ENCODE measurements around the gene C15orf61.

C15orf61 gene

DNA sequence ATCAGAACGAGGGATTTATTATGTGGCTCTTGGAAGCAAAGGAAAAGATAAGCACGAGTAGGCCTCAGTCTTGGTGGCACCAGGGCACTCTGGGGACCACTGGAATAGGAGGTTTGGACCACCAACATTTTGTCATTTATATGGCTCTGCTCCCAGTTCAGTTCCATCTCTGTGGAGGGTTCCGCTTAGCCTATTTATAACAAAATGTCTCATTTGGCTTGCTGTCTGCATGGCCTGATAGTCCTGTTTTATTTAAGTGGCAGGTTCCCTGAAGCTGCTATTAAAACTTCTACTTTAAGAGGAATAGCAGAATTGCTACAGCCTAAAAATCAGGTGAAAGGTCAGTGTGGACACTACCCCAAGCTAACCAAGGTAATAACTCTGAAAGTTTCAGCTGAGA lies 48.7 kb downstream of the C15orf61 start:
- no peaks in the 10 kb centered on the region for H3K9me3 ChIP-seq
- no peak for DNase-seq
- H3K4me3 ChIP-seq, result no peak overlapping the region
- no peaks in the 10 kb centered on the region for H3K36me3 ChIP-seq
- intact Hi-C loops (cut with DNase I; ENCODE audit: low total_unique reads), result no loop called here
- H3K27me3 ChIP-seq, result no peaks in the 10 kb centered on the region
- no peaks in the 10 kb centered on the region for H3K4me1 ChIP-seq
- TF ChIP-seq, protein P1, sequence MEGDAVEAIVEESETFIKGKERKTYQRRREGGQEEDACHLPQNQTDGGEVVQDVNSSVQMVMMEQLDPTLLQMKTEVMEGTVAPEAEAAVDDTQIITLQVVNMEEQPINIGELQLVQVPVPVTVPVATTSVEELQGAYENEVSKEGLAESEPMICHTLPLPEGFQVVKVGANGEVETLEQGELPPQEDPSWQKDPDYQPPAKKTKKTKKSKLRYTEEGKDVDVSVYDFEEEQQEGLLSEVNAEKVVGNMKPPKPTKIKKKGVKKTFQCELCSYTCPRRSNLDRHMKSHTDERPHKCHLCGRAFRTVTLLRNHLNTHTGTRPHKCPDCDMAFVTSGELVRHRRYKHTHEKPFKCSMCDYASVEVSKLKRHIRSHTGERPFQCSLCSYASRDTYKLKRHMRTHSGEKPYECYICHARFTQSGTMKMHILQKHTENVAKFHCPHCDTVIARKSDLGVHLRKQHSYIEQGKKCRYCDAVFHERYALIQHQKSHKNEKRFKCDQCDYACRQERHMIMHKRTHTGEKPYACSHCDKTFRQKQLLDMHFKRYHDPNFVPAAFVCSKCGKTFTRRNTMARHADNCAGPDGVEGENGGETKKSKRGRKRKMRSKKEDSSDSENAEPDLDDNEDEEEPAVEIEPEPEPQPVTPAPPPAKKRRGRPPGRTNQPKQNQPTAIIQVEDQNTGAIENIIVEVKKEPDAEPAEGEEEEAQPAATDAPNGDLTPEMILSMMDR (IDR thresholded peaks at IDR 0.05), result no peak
- no peak overlapping the region for H3K27ac ChIP-seq

DNA sequence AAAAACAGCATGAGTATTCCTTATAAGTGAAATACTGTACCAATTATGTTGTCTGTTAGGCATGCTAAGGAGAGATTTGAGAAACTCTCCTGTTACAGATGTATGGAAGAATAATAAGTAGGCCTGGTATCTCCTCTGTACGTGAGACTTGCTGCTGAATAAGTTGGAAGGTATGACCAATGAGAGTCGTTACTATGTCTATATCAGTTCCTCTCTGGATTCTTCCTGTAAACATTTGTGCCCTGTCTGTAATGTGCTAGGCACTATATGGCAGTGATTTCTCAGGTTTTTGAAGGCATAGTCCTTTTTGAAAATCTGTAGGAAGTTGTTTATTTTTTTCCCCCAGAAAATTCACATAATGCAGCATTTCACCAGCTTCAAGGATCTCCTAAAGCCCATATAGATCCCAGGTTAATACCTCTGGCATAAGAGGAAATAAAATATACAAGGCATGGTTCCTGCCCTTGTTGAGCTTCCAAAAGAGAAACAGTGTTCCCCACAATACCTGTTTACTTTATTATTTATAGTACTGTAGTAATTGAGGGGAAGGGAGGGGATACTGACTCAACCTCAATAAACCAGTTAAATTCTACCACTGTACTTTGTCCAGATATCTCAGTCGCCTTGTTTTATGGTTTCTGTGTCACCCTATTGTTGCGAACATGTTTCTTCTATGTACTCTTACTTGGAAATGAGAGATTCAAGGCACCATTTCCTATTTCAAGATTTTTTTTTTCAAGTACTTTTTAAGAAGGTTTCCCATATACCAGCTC lies 50.1 kb downstream of the C15orf61 start:
- Histone ChIP-seq H3K9me3 (no peaks in the 10 kb centered on the region), H3K36me3 (no peaks in the 10 kb centered on the region), H3K4me1 (no peaks in the 10 kb centered on the region), H3K27ac (no peak overlapping the region), H3K27me3 (no peaks in the 10 kb centered on the region), H3K4me3 (no peak overlapping the region)
- intact Hi-C loops (cut with DNase I; ENCODE audit: low total_unique reads), result no loop called here
- TF ChIP-seq, protein P1 (IDR thresholded peaks at IDR 0.05), result no peak
- no peak for DNase-seq

DNA sequence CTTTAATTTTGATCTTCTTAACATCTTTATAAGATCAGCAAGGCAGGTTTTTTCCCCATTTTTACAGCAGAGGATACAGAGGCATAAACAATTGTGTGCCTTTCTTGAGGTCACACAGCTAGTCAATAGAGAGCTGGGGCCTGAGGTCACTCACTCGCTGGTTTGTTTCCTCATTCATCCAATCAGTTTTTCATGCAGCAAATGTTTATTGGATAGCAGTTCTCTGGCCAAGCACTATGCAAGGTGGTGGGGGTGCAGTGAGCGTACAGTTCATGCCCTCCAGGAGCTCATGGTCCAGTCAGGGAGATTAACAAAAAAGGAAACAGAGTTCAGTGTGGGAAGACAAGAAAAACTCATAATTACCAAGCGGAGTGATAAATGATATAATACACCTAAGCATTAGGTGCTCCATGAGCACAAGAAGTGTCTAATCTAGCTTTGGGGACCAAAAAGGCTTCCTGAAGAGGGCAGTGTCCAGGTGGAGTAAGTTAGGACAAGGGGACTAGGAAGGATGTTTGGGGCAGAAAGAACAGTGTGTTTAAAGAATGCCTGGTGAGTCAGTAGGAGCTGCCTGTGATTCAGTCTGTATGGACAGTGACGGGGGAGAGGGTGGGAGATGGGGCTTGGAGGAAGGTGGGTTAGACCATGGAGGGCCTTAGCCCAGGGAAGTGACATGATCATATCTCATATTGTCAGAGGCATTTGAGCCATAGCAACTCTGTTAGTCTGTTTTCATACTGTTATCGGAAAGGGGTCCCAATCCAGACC lies 50.9 kb downstream of the C15orf61 start:
- TF ChIP-seq, protein P1 (IDR thresholded peaks at IDR 0.05), result no peak
- intact Hi-C loops (cut with DNase I; ENCODE audit: low total_unique reads), result no loop called here
- no peak for DNase-seq

DNA sequence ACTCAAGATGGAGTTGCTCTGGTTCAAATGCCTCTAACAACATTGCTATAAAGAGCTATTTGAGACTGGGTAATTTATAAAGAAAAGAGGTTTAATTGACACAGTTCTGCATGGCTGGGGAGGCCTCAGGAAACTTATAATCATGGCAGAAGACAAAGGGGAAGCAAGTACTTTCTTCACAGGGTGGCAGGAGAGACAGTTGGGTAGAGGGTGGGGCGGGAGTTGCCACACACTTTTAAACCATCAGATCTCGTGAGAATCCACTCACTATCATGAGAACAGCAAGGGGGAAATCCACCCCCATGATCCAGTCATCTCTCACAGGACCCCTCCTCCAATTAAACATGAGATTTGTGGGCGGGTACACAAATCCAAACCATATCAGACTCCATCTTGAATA lies 52.3 kb downstream of the C15orf61 start:
- Histone ChIP-seq H3K27me3 (no peaks in the 10 kb centered on the region), H3K9me3 (no peaks in the 10 kb centered on the region), H3K27ac (no peak overlapping the region), H3K4me1 (no peaks in the 10 kb centered on the region), H3K36me3 (no peaks in the 10 kb centered on the region), H3K4me3 (no peak overlapping the region)
- intact Hi-C loops (cut with DNase I; ENCODE audit: low total_unique reads), result no loop called here
- TF ChIP-seq, protein P1 (IDR thresholded peaks at IDR 0.05), result no peak
- DNase-seq, result no peak

More for the DNA sequence above, 50.9 kb downstream of the C15orf61 start:
- H3K27me3 ChIP-seq, result no peaks in the 10 kb centered on the region
- H3K36me3 ChIP-seq, result no peaks in the 10 kb centered on the region
- H3K4me3 ChIP-seq, result no peak overlapping the region
- no peak overlapping the region for H3K27ac ChIP-seq
- no peaks in the 10 kb centered on the region for H3K9me3 ChIP-seq
- H3K4me1 ChIP-seq, result no peaks in the 10 kb centered on the region

DNA sequence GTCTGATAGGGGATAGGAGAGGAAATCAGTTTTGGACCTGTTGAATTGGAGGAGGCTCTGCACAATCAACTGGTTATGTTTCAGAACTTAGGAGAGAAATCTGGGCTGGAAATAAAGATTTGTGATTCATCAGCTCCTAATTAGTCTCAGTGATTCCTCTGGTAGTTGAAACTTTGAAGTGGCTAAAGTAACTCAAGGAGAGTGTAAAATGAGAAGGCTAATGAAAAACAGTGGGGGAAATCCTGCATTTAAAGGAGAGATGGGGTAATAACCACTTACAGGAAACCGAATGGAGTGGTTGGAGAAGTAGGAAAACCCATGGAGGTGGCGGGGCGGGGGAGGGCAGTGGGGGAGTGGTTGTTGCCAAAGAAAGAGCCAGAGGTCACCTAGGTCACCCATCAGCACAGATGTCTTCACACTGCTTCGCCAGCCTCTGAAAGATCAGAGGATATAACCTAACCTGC lies 54.1 kb downstream of the C15orf61 start:
- H3K27ac ChIP-seq, result no peak overlapping the region
- H3K9me3 ChIP-seq, result no peaks in the 10 kb centered on the region
- H3K4me3 ChIP-seq, result no peak overlapping the region
- no peak for DNase-seq
- H3K27me3 ChIP-seq, result no peaks in the 10 kb centered on the region
- TF ChIP-seq, protein P1 (IDR thresholded peaks at IDR 0.05), result no peak
- no peaks in the 10 kb centered on the region for H3K4me1 ChIP-seq
- no peaks in the 10 kb centered on the region for H3K36me3 ChIP-seq
- intact Hi-C loops (cut with DNase I; ENCODE audit: low total_unique reads), result no loop called here
